Measurements from ENCODE around the gene THAP4.
A peak's percentile ranks its signal among the peaks of the same experiment; 100 is the strongest.

The THAP4 gene, protein sequence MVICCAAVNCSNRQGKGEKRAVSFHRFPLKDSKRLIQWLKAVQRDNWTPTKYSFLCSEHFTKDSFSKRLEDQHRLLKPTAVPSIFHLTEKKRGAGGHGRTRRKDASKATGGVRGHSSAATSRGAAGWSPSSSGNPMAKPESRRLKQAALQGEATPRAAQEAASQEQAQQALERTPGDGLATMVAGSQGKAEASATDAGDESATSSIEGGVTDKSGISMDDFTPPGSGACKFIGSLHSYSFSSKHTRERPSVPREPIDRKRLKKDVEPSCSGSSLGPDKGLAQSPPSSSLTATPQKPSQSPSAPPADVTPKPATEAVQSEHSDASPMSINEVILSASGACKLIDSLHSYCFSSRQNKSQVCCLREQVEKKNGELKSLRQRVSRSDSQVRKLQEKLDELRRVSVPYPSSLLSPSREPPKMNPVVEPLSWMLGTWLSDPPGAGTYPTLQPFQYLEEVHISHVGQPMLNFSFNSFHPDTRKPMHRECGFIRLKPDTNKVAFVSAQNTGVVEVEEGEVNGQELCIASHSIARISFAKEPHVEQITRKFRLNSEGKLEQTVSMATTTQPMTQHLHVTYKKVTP

DNA sequence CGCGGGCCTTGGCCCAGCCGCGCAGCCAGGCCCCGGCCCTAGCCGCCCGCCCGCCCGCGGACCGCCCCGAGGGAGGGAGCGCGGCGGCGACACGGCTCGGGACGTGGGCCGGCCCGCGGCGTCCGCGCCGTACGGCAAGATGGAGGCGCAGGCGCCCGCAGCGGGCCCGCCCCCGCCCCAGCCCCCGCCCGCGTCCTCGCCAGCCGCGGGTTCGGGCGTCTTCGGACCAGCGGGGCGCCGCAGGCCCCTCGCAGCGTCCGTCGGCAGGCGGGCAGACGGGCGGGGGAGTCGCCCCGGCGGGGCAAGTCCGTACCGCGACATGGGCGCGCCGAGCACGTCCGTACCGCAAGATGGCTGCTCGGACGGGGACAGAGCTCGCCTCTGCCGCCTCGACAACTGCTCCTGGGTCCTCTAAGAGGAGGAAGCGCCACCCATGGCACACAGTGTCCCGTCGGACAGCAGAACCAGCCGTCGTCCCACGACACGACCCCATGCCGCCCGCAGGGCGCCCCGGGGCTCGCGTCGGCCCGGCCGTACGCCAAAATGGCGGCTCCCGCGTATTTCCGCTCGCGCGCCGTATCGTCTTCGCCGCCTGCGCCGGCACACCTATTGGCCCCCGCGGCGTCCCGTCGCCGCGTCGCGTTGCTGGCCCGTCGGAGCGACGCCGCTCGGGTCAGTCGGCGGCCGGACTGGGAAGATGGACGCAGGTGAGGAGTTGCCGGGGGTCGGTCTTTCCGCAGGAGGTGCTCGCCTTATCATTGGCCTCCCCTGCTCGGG is at the start of gene THAP4, which contains the start of gene ATG4B:
Gene THAP4 (minus strand): TSS at position 141 of the 777 bp plus-strand sequence. CDS start 141 bp downstream, outside the sequence.
Gene ATG4B (plus strand): TSS at position 676 of the 777 bp plus-strand sequence. CDS start 22 bp downstream, at position 698.
- peak; percentile 79 for DNase-seq

DNA sequence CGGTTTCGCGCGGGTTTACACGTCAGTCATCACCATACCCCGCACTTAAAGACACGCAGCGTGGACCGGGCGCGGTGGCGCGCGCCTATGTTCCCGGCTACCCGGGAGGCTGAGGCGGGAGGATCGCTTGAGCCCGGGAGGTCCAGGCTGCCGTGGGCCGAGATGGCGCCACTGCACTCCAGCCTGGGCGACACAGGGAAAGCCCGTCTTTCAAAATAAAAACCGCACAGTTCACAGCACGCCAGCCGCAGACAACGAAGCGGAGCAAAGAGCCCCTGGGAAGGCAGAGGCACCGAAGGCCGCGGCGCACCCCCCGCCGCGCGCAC is 49.3 kb upstream of the THAP4 start:
- DNase-seq = no peak

DNA sequence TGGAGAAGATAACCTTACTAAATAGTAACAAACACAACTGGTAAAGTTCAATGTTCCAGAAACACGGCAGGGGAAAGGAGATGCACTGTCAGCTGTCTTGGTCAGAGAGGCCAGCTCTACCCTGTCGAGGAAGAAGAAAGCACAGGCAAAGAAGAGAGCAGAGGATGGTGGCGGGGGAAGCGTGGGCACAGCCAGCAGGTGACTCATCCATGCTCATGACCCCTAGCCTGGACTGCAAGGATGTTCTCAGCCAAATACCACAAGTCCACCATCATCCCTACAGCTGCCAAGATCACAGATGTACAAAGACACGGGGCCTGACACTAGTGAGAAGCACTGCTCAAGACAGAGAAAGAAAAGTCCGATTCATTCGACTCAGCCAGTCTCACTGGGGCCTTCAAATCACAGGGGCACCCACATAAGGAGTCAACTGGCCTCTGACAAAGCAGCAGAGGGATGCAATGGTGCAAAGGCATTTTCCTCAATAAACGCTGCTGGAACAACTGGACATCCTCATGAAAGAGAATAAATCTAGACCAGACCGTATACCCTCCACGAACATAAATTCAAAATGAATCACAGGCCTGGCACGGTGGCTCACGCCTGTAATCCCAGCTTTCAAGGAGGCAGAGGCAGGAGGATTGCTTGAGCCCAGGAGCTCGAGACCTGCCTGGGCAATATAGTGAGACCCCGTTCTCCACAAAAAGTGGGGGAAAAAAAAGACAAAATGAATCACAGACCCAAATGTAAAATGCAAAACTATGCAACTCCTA is 44.1 kb upstream of the THAP4 start:
- DNase-seq = no peak

DNA sequence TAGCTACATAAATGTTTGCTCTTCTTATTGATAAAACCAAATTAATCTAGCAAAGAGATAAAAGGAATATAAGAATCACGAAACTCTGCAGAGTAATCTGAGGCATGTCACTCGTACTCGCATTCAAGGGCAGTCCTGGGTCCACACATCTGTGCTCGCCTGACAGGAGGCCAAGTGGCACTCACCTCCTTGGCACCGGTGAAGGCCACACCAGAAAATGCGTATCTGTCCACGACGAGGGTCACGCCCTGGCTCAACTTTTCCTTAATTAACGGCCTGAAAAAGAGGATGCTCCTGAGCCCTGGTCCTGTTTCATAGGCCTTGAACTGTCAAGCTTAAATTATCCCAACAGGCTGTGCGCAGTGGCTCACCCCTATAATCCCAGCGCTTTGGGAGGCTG is 43.1 kb upstream of the THAP4 start:
- DNase-seq = no peak

GRCh38 chr2:241678784-241679540 is 42.0 kb upstream of the THAP4 start:
- no peak for DNase-seq

DNA sequence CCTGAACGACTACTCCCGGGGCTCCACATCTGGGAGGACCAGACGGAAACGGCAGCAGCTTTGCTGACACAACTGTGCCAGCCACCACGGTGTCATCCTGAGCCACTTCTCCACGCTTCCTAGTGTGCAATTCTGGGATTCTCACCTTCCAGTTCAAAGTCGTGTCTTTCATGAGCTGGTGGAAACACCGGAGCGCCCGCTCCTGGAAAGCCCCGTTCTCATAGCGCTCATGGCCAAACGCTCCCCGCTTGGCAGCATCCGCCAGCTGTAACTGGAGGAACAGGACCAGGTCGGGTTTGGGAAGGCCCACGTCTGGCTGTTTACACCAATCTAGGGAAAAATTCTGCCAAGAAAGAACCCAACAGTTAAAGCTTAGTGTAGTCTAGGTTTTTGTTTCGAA is 41.3 kb upstream of the THAP4 start:
- DNase-seq = no peak

DNA sequence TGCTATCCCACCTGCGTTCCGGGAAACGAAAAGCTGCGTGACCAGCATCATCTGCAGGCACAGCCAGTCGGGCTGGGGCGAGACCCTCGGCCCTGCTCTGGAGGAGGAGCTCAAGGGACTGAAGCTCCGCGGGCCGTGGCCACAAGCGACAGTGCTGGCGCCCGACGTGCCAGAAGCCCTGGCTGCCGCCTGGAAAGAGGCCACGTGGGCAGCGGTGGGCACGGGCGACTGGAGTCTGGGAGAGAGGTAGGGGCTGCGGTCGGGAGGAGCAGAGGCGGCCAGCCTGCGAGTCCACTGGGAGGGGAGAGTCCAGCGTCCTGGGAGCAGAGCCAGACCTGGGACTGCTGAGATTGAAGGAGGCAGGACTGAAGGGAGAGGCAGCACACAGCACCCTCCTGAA is 40.4 kb upstream of the THAP4 start:
- DNase-seq = no peak

GRCh38 chr2:241676665-241677064 is 39.7 kb upstream of the THAP4 start:
- DNase-seq = no peak

- no peak for DNase-seq
Measured at GRCh38 chr2:241675885-241676284, 38.9 kb upstream of the THAP4 start.

- DNase-seq = no peak
Measured at GRCh38 chr2:241673797-241674725, 37.1 kb upstream of the THAP4 start.

DNA sequence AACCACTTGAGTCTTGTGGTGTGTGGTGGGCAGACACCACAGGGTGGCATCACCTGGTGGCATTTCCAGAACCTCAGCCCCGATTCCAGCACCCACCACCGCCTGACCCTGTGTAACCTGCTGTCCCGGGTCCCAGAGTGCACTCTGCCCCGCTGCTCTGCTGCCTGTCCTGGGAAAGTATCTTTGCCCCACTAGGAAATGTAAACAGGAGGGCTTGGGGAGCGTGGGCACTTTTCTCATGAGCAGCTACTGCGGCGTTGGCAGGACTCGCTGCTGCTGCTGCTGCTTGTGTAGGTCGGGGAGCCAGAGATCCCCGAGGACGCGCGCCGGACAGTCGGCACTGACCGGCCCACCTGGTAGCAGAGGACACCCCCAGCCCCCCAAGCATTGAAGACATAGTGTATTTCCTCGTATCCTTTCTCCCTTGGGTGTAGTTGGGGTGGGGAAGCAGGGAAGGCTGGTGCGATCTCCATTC is 36.3 kb upstream of the THAP4 start:
- DNase-seq = peak; percentile 8

GRCh38 chr2:241672243-241673188 is 35.6 kb upstream of the THAP4 start:
- no peak for DNase-seq

GRCh38 chr2:241671457-241672240 is 34.7 kb upstream of the THAP4 start:
- no peak for DNase-seq

- DNase-seq = no peak
Measured at GRCh38 chr2:241670333-241671110, 33.6 kb upstream of the THAP4 start.

- DNase-seq = no peak
Measured at GRCh38 chr2:241668839-241669238, 31.9 kb upstream of the THAP4 start.

DNA sequence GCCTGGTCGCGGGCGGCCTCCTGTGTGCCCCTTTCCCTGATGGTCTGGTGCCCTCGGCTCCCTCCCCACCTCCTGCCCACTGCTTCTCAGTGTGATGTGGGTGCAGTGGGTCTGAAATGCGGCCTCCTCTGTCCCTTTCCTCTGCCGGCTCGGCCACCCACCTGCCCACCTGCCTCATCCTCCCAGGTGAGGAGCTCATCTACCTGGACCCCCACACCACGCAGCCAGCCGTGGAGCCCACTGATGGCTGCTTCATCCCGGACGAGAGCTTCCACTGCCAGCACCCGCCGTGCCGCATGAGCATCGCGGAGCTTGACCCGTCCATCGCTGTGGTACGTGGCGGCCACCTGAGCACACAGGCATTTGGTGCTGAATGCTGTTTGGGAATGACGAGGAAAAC is 31.4 kb upstream of the THAP4 start:
- no peak for DNase-seq

DNA sequence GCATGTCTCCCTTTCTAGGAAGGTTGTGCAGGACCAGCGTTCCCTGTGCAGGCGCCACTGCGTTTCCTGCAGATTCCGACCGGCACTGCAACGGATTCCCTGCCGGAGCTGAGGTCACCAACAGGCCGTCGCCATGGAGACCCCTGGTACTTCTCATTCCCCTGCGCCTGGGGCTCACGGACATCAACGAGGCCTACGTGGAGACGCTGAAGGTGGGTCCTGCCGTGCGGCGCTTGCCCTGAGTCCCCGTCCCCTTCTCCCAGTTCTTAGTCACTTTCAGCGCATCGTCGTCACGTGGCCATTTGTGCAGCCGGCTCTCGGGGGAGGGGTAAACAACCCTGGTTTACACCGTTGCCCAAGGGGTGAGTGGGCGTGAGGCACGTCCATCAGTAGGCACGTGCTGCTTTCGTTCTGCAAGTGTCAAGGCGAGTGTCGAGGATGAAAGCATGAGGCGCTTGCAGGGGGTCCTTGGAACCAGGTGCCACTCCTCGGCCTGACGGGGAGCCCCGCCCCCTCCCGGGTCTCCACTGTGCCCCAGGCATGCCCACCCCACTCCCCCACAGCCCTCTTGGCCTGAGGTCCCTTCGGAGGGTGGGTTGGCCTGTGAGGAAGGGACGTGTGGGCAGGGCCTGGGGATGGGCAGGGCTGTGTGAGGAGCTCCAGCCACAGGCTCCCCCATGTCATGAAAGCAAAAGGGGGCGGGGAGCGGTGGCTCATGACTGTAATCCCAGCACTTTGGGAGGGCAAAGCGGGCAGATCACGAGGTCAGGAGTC is 29.9 kb upstream of the THAP4 start:
- DNase-seq = no peak
